GM19467 (cell line): ENCODE data around the gene NHLRC4.
"Not testable (repeated sequence)": the region's sequence is repeated elsewhere in the genome, so short reads cannot be mapped to it uniquely, and the experiment has no call there.

ENCODE experiments used
- ATAC-seq: cut with Tn5 transposase; IDR thresholded peaks from one replicate; pipeline ENCODE4 v1.9.1; 2021; ENCODE audit warnings: mild to moderate bottlenecking, moderate library complexity; ENCODE audit not compliant: unreplicated experiment

Gene NHLRC4

GRCh38 chr16:596736-597060 lies 29.9 kb downstream of the NHLRC4 start:
- no peak for ATAC-seq

- not testable (repeated sequence) for ATAC-seq
Observed at GRCh38 chr16:597655-598054, 30.9 kb downstream of the NHLRC4 start.

GRCh38 chr16:598823-599739 lies 32.3 kb downstream of the NHLRC4 start:
- no peak for ATAC-seq

GRCh38 chr16:600781-601180 lies 34.0 kb downstream of the NHLRC4 start:
- ATAC-seq, result no peak

GRCh38 chr16:603933-604332 lies 37.1 kb downstream of the NHLRC4 start:
- ATAC-seq, result no peak

- ATAC-seq, result no peak
Observed at GRCh38 chr16:606656-607307, 40.0 kb downstream of the NHLRC4 start.

- no peak for ATAC-seq
Observed at GRCh38 chr16:608019-608418, 41.2 kb downstream of the NHLRC4 start.

- no peak for ATAC-seq
Observed at GRCh38 chr16:609316-609715, 42.5 kb downstream of the NHLRC4 start.

- ATAC-seq, result no peak
Observed at GRCh38 chr16:609984-610383, 43.2 kb downstream of the NHLRC4 start.

- ATAC-seq, result no peak
Observed at GRCh38 chr16:610513-611381, 43.9 kb downstream of the NHLRC4 start.

GRCh38 chr16:615122-615521 lies 48.3 kb downstream of the NHLRC4 start:
- ATAC-seq, result no peak

- ATAC-seq, result no peak
Observed at GRCh38 chr16:616733-617586, 50.2 kb downstream of the NHLRC4 start.

GRCh38 chr16:617855-618254 lies 51.0 kb downstream of the NHLRC4 start:
- ATAC-seq, result no peak
